Tracheal epithelial cell (primary cell): ENCODE data around the gene SLC9A7. TPM values are rescaled to one million over a fixed set of nuclear protein-coding genes. Genes with fewer than 3 reads are reported as not detected.

ENCODE experiments used
- total RNA-seq: library from RNA; depleted of rRNA; stranded (reverse); fragments of >200 nt; gene quantifications from 2 replicates; pipeline ENCODE4 v1.2.1, GENCODE V29; 2014

SLC9A7 gene
- 10.9 and 24.6 TPM in 2 replicates for total RNA-seq

DNA sequence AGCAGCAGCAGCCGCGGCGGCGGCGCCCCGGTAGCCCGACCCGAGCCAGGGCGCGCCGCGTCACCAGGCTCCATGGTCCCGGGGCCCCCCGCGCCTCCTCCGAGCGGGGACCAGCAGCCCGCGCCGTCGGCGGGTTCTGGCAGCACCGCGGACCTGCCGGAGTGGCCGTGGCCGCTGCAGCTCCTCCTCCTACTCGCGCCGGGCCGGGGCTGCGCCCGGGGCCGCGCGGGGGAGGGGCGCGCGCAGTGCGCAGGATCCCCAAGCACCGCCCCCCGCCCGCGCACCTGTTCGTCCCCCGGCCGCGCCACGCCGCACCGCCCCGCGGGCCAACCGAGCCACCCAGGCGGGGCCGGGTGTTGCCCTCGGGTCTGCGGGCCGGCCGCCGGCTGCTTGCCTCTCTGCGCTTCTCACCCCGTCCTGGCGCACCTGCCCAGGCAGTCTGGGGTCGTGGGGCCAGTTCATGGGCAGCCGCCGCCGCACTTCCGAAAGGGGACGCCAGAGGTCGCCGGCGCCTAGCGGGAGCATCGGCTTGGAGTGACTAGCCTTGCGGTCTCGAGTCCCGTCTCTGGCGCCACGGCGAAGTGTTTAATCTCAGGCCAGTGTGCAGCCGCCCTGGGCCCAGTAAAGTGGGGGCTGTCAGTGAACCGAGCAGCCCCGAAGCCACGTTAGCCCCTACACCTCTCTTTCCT lies at the start of gene SLC9A7:
Gene SLC9A7, minus strand, starts transcription at position 163 of the 689 bp plus-strand sequence. Its CDS starts 89 bp downstream, at position 74.

DNA sequence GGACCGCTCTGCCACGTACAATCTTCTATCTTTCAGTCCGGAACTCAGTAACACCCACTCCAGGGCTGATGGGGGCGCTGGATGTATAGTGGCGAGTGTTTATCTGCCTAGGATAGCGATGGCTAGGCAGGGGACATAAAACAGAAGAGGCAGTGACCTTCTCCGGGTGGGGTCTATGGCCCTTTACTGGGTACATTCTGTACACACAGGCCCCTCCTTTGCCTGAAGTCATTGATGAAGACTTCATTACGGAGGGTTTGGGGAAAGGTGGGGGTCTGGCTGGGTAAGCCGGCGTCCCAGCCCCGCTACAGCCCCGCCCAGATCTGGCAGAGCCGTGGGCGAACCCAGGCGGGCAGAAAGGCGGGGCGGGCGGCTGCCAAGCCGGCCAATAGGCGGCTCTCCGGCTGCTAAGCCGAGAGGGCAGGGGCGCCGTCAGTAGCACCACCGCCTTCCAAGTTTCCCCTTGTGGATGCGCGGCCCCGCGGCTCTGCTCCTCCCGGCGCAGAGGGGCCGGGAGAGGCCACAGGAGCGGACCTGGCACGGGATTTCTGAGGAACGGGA lies 185.5 kb downstream of the SLC9A7 start, which contains the start of gene CHST7:
Gene CHST7, plus strand, starts transcription at position 435 of the 561 bp plus-strand sequence. CDS start 167 bp downstream, outside the sequence.

Other genes starting within 250 kb of the SLC9A7 start
- gene ZNF674, start 213.7 kb downstream of the SLC9A7 start, total RNA-seq, result 2.7 and 5.8 TPM in 2 replicates
- gene CHST7, start 185.4 kb downstream of the SLC9A7 start, total RNA-seq, result 4.3 and 6.2 TPM in 2 replicates
- 14.9 and 17.6 TPM in 2 replicates for gene RP2, start 77.9 kb upstream of the SLC9A7 start, total RNA-seq
- gene JADE3, start 153.3 kb upstream of the SLC9A7 start, total RNA-seq, result 6.7 and 6.8 TPM in 2 replicates